Measurements from ENCODE around the gene GUCA1A. TPM values are rescaled to one million over a fixed set of nuclear protein-coding genes. Genes with fewer than 3 reads are reported as not detected.

The GUCA1A gene
- total RNA-seq, 1 experiment from 2014 or later, result not detected

- ATAC-seq (no peak), DNase-seq (ENCODE audit: low read depth, low spot score) (no peak)
- ChIA-PET CTCF (interaction anchor here (1.3 kb wide), 1 partner anchor 11 kb away, joined by 8 read pairs; no protein-coding TSS in a partner anchor), RAD21 (ENCODE audit: low non-redundant PET in 1 of 2, low total read pairs in 2 of 2, uncharacterized antibody in 2 of 2, unreplicated experiment in 2 of 2) (no interaction called here), POLR2A (no interaction called here)
- H3K79me2 ChIP-seq (ENCODE audit: insufficient read depth, low read length), result no peaks in the 10 kb centered on the region
- no peak overlapping the region for H3K4me2 ChIP-seq (ENCODE audit: low read length)
- peaks cover 2 to 17% of the 10 kb centered on the region in 2 experiments; a peak in 2 of 4 replicates for H3K36me3 ChIP-seq (ENCODE audit: control insufficient read depth in 1 of 2, insufficient read depth in 2 of 2, low read length in 2 of 2)
- intact Hi-C loops (cut with micrococcal nuclease), result no loop called here
- no peak for TF ChIP-seq REST (IDR thresholded peaks at IDR 0.05; ENCODE audit: low read depth)
- no peak for TF ChIP-seq RAD21 (IDR thresholded peaks at IDR 0.05; ENCODE audit: low read depth)
- TF ChIP-seq ZFX (IDR thresholded peaks at IDR 0.05), result no peak
- no peak for TF ChIP-seq EGR1 (IDR thresholded peaks at IDR 0.05; ENCODE audit: low read depth)
- TF ChIP-seq EZH2phosphoT487 (IDR thresholded peaks at IDR 0.05; ENCODE audit: borderline replicate concordance), result no peak
- TF ChIP-seq YY1 (IDR thresholded peaks at IDR 0.05; ENCODE audit: extremely low read depth, insufficient replicate concordance, low read depth, low read length), result no peak
- TF ChIP-seq ZBTB33 (IDR thresholded peaks at IDR 0.05; ENCODE audit: extremely low read depth, insufficient replicate concordance, low read length), result no peak
- no peak for TF ChIP-seq POLR2A (IDR thresholded peaks at IDR 0.05; ENCODE audit: borderline replicate concordance, extremely low read depth, insufficient read depth, insufficient read length)
- no peak for TF ChIP-seq MAX (IDR thresholded peaks at IDR 0.05)
- TF ChIP-seq SP1 (IDR thresholded peaks at IDR 0.05; ENCODE audit: low read depth), result no peak
- no peak for TF ChIP-seq ZNF274 (IDR thresholded peaks at IDR 0.05; ENCODE audit: low read depth, low read length)
- no peaks in the 10 kb centered on the region for H3K9me3 ChIP-seq (ENCODE audit: control insufficient read depth in 1 of 2, insufficient read depth in 1 of 2, low read depth in 1 of 2, low read length in 2 of 2)
- no peaks in the 10 kb centered on the region for H3K9me2 ChIP-seq (ENCODE audit: insufficient read depth)
- no TSS peak for BruUV-seq (replicated peaks)
- no peak overlapping the region for H3K27ac ChIP-seq (ENCODE audit: low read depth, low read length)
- peaks cover 2 to 21% of the 10 kb centered on the region in 2 experiments; a peak in 3 of 4 replicates for H3K4me1 ChIP-seq (ENCODE audit: control insufficient read depth in 1 of 2, insufficient read depth in 2 of 2, low read length in 2 of 2)
- no peaks in the 10 kb centered on the region for H4K20me1 ChIP-seq (ENCODE audit: insufficient read depth)
- no peak overlapping the region for H3K9ac ChIP-seq (ENCODE audit: low read length)
- H3K4me3 ChIP-seq (replicated peaks in 1 of 2; ENCODE audit: low read depth in 1 of 2, low read length in 2 of 2), result no peak overlapping the region
- H2AFZ ChIP-seq (ENCODE audit: low read depth, low read length, poor library complexity, severe bottlenecking), result no peak overlapping the region
- H3K27me3 ChIP-seq (ENCODE audit: insufficient read depth, low read length), result no peaks in the 10 kb centered on the region
Observed at GRCh38 chr6:42203183-42203582, 30.0 kb downstream of the GUCA1A start.
